GM18861 (cell line): Measurements from ENCODE around the gene PPP1R3C.

Experiments used
- ATAC-seq: cut with Tn5 transposase; IDR thresholded peaks from one replicate; pipeline ENCODE4 v1.9.1; 2021; ENCODE audit not compliant: unreplicated experiment

The PPP1R3C gene

GRCh38 chr10:91602449-91602848, 30.4 kb downstream of the PPP1R3C start:
- no peak for ATAC-seq

- ATAC-seq: no peak
These were observed 31.7 kb downstream of the PPP1R3C start for GRCh38 chr10:91601212-91601611.

DNA sequence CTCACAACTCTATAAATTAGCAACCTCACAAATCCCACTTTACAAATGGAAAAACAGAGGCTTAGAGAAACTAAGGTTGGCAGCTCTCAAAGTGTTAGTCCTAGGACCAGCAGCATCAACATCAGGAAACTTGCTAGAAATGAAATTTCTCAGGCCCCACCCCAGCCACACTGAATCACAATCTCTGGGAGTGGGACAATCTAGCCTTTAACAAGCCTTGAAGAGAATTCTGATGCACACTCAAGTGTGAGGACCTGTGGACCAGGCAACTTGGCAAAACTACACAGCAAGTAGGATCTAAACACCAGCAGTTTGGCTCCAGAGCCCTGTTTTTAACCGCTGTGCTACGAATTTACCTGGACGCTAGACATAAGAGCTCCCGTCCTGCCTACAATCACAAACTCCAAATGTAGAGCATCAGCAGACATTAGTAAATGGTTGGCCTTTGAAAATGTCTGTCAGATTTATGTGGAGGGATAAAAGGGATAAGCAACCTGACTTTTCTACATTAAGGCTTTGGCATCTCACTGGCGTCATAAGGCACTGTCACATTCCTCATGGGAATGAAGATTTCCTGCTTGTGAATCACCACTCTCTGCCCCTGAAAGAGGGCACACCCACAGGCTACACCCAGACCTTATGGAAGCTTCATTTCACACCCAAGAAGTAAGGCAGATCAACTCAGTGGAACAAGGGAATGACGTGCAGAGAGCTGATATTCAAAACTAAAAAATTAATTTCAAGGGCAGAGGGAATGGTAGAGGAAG, 34.5 kb downstream of the PPP1R3C start:
- no peak for ATAC-seq

DNA sequence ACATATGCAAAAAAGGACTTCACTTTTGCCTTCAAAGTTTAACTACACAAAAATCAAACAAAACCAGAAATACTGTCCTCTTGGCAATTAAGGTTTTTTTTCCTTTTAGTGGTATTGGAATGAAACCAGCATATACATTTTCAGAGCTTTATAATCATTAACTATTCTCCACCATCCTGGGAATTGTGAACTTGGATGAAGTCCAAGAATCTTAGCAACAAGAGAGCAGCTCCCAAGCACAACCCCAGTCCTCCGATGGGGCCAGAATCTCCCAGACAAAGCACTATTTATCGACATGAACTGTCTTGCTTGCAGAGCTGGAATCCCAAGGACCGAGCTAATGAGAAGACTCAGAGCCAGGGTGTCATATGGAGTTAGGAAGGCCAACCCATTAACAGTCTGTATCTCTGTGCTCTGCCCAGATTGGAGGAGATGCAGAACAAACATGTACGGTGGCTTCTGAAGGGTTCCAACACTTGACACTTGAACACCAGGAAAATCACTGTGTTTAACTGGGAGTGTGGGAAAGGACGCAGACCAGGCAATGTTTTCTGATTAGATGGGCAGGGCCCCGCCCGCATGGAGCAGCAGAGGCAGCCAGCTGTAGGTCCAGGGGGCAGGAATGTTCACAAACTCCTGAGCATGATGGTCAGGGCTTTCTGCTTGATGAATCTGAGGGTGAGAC, 35.5 kb downstream of the PPP1R3C start:
- no peak for ATAC-seq

DNA sequence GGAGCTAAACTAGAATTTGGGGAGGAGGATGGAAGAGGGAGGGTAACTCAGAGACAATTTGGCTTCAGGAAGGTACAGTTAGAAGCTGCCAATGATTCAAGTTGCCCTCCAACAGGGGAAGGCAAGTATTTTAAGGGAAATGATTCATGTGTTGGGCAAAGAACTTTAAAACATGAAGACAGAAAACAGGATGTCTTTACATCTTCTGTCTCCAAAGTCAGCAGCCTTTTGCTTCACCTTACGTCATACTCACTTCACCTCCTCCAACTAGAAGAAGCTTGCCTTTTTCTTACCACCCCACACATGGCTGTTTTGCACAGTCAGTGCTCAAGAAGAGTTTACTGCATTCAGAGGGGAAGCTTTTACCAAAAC, 36.1 kb downstream of the PPP1R3C start:
- ATAC-seq: no peak

DNA sequence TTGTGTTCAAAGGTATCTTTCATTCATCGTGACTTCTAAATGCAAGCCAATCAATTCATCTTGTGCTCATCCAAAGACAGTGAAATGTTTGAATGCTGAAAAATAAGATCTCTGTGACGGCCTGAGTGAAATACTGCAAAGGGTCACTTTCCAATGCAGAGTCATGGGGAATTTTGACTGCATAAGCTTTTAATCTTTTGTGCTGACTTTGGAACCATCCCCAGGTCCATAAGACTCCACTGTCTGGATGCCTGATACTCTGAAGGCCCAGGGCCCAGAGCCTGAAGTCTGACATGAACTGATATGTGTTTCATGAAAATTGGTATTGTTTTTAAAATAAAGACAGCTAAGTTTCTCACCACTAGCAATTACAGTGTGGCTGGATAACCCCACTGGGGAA, 39.0 kb downstream of the PPP1R3C start:
- ATAC-seq: no peak

GRCh38 chr10:91593366-91593765, 39.5 kb downstream of the PPP1R3C start:
- ATAC-seq: no peak

DNA sequence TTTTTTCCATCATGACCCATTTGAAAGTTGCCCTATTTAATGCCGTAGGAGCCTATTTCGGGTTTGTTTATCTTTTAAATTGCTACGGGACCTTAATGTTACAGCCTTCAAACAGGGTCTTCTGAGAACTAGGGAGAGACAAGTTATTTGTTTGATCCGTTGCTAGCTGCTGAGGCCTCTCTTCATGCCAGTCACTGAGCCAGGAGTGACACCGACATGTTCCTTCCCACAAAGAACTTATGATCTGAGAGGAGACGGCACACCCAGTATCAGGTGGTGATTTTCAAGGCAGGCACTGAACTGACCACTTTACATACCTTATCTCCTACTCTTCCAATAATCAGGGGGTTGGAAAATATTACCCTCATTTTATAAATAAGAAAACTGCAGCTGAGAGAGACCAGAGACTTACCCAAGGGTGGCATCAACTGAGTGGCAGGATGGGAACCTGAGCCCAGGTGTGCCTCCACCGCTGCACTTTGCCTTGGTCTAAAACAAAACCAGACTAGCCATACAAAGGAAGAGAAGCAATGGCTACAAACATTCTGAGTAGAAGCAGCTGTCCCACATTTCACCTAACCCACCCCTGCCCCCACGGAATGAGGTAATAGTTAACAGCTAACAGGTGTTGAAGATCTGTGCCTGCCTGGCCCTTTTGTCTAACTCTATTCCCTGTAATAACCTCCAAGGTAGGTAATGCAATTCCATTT, 40.5 kb downstream of the PPP1R3C start:
- no peak for ATAC-seq

- no peak for ATAC-seq
These were observed 41.1 kb downstream of the PPP1R3C start for GRCh38 chr10:91591797-91592174.

- no peak for ATAC-seq
These were observed 41.7 kb downstream of the PPP1R3C start for GRCh38 chr10:91590904-91591796.

GRCh38 chr10:91590142-91590903, 42.5 kb downstream of the PPP1R3C start:
- ATAC-seq: no peak

DNA sequence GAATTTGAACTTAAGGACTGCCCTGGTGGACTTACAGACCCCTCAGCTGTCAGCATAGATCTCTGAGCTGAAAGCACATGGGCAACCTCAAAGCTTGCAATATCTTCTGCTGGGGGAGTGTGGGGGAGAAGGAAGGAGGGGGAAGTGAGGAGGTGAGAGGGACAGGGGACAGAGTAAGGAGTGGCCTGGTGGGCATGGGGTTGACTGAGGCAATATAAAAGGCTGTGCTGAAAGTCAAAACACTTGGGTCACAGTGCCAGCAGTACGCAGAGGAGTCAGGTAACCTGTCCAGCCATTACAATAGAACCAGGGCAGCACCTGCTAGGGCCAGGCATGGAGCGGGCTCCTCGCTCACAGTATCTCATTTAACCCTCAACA, 43.2 kb downstream of the PPP1R3C start:
- no peak for ATAC-seq

- no peak for ATAC-seq
These were observed 43.7 kb downstream of the PPP1R3C start for GRCh38 chr10:91589015-91589657.

DNA sequence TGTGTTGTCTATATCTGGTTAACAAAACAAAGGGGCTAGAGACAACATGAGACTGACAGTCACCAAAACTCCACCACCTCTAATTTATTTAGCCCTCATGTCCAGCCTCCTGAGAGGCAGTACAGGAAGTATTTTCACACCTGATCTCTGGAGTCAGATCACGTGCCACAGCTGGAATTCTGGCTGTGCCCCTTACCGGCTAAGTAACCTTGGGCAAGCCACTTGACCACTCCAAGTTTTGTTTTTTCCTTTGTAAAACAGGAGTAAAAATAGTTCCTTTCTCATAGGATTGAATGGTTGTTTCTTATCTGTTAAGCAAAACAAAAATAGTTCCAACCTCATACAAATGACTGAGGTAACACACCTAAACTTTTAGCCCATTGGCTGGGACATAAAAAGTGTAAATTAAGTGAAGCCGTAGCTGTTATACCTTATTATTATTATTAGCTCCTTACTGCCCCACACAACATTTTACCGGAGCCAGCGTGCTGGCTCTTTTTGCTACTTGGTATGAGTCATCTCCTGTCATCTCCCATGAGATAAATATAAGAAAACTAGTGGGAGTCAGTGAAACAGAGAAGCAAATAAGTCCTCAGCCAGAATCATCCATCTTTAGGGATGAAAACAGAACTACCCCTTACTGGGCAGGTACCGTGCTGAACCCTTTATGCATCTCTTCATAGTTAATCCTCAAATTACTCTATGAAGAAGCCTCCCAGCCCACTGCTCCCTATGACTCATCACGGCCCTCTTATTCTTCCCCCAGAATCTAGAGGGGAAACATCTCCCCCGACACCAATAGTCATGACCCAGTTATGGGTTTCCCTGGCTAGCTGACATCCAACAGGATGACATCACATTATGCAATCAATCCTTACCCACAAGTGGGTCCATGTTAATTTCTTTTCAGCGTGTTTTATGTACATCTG, 44.9 kb downstream of the PPP1R3C start:
- no peak for ATAC-seq

DNA sequence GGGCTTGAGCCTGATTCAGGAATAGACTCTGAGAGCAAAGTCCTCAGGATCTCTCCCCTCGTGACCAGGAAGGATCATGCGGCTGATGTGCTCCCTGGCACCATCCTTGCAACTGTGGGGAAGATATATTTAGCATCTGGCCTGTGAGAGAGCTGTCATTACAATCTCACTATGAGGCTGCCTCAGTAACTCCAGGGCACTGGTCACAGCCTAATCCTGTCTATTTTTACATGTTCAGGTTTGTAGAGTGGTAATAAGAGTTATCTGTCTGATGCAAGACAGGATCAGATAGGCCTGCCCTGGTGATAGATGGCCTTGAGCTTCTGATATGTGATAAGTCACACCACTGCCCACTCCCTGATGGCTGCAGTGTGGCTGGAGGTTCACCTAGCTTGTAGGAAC, 50.7 kb downstream of the PPP1R3C start:
- ATAC-seq: no peak

DNA sequence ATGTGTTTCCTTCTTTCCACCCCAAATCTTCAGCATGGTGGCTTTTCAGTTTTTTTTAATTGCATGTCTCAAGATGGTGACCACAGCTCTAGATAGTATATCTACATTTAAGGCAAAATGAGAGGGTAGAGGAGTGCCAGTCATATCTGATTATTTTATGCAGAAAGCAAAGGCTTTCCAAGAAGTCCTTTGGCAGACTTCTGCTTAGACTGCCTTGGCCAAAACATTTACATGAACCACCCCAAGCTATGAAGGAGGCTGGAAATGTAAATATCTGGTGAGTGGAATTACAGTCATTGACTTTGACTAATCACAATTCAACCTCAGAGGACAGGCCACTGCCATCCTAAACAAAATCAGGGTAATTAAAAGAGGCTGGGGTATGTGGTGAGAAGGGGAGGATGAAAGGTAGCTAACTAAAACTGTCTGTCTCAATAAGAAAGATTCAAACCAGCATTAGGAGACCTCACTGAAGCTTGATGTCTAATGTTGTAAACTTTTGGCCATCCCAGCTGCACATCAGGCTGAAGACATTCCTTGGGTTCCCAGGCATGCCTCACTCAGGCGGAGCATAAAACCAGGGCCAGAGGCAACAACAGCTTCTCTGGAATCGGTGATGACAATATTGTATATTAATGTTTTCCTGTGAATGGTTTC, 53.4 kb downstream of the PPP1R3C start:
- no peak for ATAC-seq
